CD14-positive monocyte (primary cell): ENCODE measurements around the gene LTBP1. TPM values are rescaled to one million over a fixed set of nuclear protein-coding genes. Genes with fewer than 3 reads are reported as not detected.

Source experiments
- DNase-seq, 3 donors: peaks; one replicate each; pipeline ENCODE4 v3.0.0-alpha.2; 2011 to 2022
- H2AFZ ChIP-seq: 2 replicates; pipeline ENCODE4 v1.6.0; 2012; ENCODE audit warnings: mild to moderate bottlenecking, low read depth, low read length, inconsistent platforms; ENCODE audit not compliant: insufficient read depth, poor library complexity, severe bottlenecking
- H3K27ac ChIP-seq, 2 donors: 1 replicate in 1 of 2; 2 replicates in 1 of 2; pipeline ENCODE4 v1.5.1; 2012 to 2013; ENCODE audit warnings: low read length in 2 of 2, control low read depth in 1 of 2, inconsistent platforms in 1 of 2, low read depth in 1 of 2, mild to moderate bottlenecking in 1 of 2
- H3K27me3 ChIP-seq, 2 donors: one replicate each; pipeline versions ENCODE4 v1.6.0 to v1.6.1; 2011 to 2013; ENCODE audit warnings: low read length in 2 of 2; ENCODE audit not compliant: control insufficient read depth in 2 of 2, insufficient read depth in 2 of 2
- H3K36me3 ChIP-seq, 2 donors: replicated peaks in 1 of 2; 1 replicate in 1 of 2; 2 replicates in 1 of 2; pipeline versions ENCODE4 v1.5.1 to v1.6.1; 2012 to 2013; ENCODE audit warnings: low read length in 2 of 2, control low read depth in 1 of 2, inconsistent platforms in 1 of 2, mild to moderate bottlenecking in 1 of 2; ENCODE audit not compliant: insufficient read depth in 2 of 2, control insufficient read depth in 1 of 2
- H3K4me1 ChIP-seq, 2 donors: 1 replicate in 1 of 2; 2 replicates in 1 of 2; pipeline versions ENCODE4 v1.5.1 to v1.6.1; 2012 to 2013; ENCODE audit warnings: low read length in 2 of 2, control low read depth in 1 of 2, inconsistent platforms in 1 of 2, mild to moderate bottlenecking in 1 of 2, moderate library complexity in 1 of 2; ENCODE audit not compliant: insufficient read depth in 2 of 2, control insufficient read depth in 1 of 2
- H3K4me2 ChIP-seq: replicated peaks from 2 replicates; pipeline ENCODE3; 2012; ENCODE audit warnings: low read length, moderate library complexity, mild to moderate bottlenecking; ENCODE audit not compliant: poor library complexity, severe bottlenecking; ENCODE audit errors: extremely low read depth
- H3K4me3 ChIP-seq, 3 experiments: fragments of 200-600 bp in 1 of 3; sonication (generic) in 1 of 3; replicated peaks in 1 of 3; 1 replicate in 2 of 3; 2 replicates in 1 of 3; pipeline ENCODE4 v1.5.1; 2011 to 2013; ENCODE audit warnings: low read length in 3 of 3, mild to moderate bottlenecking in 3 of 3, control low read depth in 2 of 3, low read depth in 2 of 3, inconsistent platforms in 1 of 3, moderate library complexity in 1 of 3
- H3K79me2 ChIP-seq: 2 replicates; pipeline ENCODE4 v1.6.0; 2012; ENCODE audit warnings: mild to moderate bottlenecking, control low read depth, inconsistent platforms, low read length, moderate library complexity; ENCODE audit not compliant: insufficient read depth
- H3K9ac ChIP-seq: 2 replicates; pipeline ENCODE4 v1.6.0; 2017; ENCODE audit warnings: low read length, mild to moderate bottlenecking; ENCODE audit not compliant: insufficient read depth, poor library complexity, severe bottlenecking
- H3K9me3 ChIP-seq, 2 donors: replicated peaks in 1 of 2; 1 replicate in 1 of 2; 2 replicates in 1 of 2; pipeline versions ENCODE4 v1.5.1 to v1.6.1; 2012 to 2013; ENCODE audit warnings: low read length in 2 of 2, control low read depth in 1 of 2; ENCODE audit not compliant: control insufficient read depth in 1 of 2, insufficient read depth in 1 of 2
- H4K20me1 ChIP-seq: 2 replicates; pipeline ENCODE4 v1.6.0; 2012; ENCODE audit warnings: mild to moderate bottlenecking, low read length, control low read depth, moderate library complexity; ENCODE audit not compliant: insufficient read depth
- H3K27ac Mint-ChIP-seq, 7 donors: one replicate each; pipeline ENCODE4 v1.8.0; 2020; ENCODE audit warnings: mild to moderate bottlenecking in 7 of 7, mixed read lengths in 7 of 7, moderate library complexity in 6 of 7, inconsistent platforms in 2 of 7
- H3K27me3 Mint-ChIP-seq, 3 donors: one replicate each; pipeline ENCODE4 v1.8.0; 2021 to 2022; ENCODE audit warnings: low read depth in 3 of 3, mild to moderate bottlenecking in 3 of 3, mixed read lengths in 3 of 3, moderate library complexity in 3 of 3, inconsistent platforms in 1 of 3
- H3K36me3 Mint-ChIP-seq, 2 donors: one replicate each; pipeline ENCODE4 v1.8.0; 2020; ENCODE audit warnings: mixed read lengths in 2 of 2, inconsistent platforms in 1 of 2, mild to moderate bottlenecking in 1 of 2
- H3K4me1 Mint-ChIP-seq: one replicate; pipeline ENCODE4 v1.8.0; 2020; ENCODE audit warnings: mild to moderate bottlenecking, mixed read lengths
- H3K4me3 Mint-ChIP-seq, 2 donors: one replicate each; pipeline ENCODE4 v1.8.0; 2020; ENCODE audit warnings: mild to moderate bottlenecking in 2 of 2, mixed read lengths in 2 of 2, moderate library complexity in 1 of 2
- H3K9me3 Mint-ChIP-seq, 7 donors: one replicate each; pipeline ENCODE4 v1.8.0; 2020 to 2022; ENCODE audit warnings: mixed read lengths in 7 of 7, mild to moderate bottlenecking in 6 of 7, moderate library complexity in 6 of 7, inconsistent platforms in 2 of 7
- CTCF ChIP-seq: fragments of 200-600 bp; IDR thresholded peaks from one replicate; pipeline ENCODE4 v1.8.0; 2022; ENCODE audit warnings: antibody characterized with exemption, mild to moderate bottlenecking
- WGBS: methylation state at CpG from one replicate; pipeline ENCODE4 v1.1.5; 2013; ENCODE audit warnings: missing lambda C conversion rate; ENCODE audit not compliant: insufficient coverage; 5-methylcytosine and 5-hydroxymethylcytosine counted together
- intact Hi-C, 2 donors: fragments of 100-400 bp; cut with micrococcal nuclease; formaldehyde crosslinking; loops; one replicate each; pipeline versions ENCODE4 v1.15.0 to v1.15.1; 2023
- polyA plus RNA-seq, 3 donors: library from polyadenylated mRNA; depleted of rRNA in 1 of 3; unstranded in 2 of 3; stranded (reverse) in 1 of 3; fragments of 300-500 nt in 2 of 3; fragments of >200 nt in 1 of 3; fragmentation: Illumina TruSeq in 2 of 3; gene quantifications; 1 replicate in 2 of 3; 2 replicates in 1 of 3; pipeline ENCODE4 v1.2.3, GENCODE V29; 2012 to 2021

Gene LTBP1
- polyA plus RNA-seq, 3 donors = 0.18 to 0.24 TPM; not detected in 1

GRCh38 chr2:33008716-33009115 is 62.0 kb downstream of the LTBP1 start:
- Histone ChIP-seq H3K79me2 (no peaks in the 10 kb centered on the region), H2AFZ (no peak overlapping the region), H3K4me3 (no peak overlapping the region), H3K27me3 (no peaks in the 10 kb centered on the region), H3K36me3 (no peaks in the 10 kb centered on the region), H3K9ac (no peak overlapping the region), H3K4me1 (no peaks in the 10 kb centered on the region), H3K27ac (no peak overlapping the region), H3K4me2 (no peak overlapping the region), H3K9me3 (no peaks in the 10 kb centered on the region), H4K20me1 (no peaks in the 10 kb centered on the region)
- intact Hi-C loops = no loop called here
- DNase-seq = no peak
- H3K36me3 Mint-ChIP-seq = no peaks in the 10 kb centered on the region
- no peak overlapping the region for H3K4me3 Mint-ChIP-seq
- H3K27me3 Mint-ChIP-seq = peaks cover 0 to 3% (median 0%) of the 10 kb centered on the region in 3 donors
- no peaks in the 10 kb centered on the region for H3K4me1 Mint-ChIP-seq
- TF ChIP-seq CTCF = no peak
- 100% methylated on average over 1 of the region's 1 CpG for whole genome bisulfite sequencing
- H3K27ac Mint-ChIP-seq = no peak overlapping the region
- H3K9me3 Mint-ChIP-seq = peaks cover 0 to 1% (median 0%) of the 10 kb centered on the region in 7 donors

GRCh38 chr2:33009249-33009648 is 62.5 kb downstream of the LTBP1 start:
- peaks cover 0 to 3% (median 0%) of the 10 kb centered on the region in 3 donors for H3K27me3 Mint-ChIP-seq
- no peaks in the 10 kb centered on the region for H3K9me3 ChIP-seq
- no peak overlapping the region for H3K27ac Mint-ChIP-seq
- intact Hi-C loops = no loop called here
- H3K4me3 ChIP-seq = no peak overlapping the region
- H3K27me3 ChIP-seq = no peaks in the 10 kb centered on the region
- H3K4me3 Mint-ChIP-seq = no peak overlapping the region
- DNase-seq = no peak
- no peak overlapping the region for H3K4me2 ChIP-seq
- no peaks in the 10 kb centered on the region for H3K79me2 ChIP-seq
- no peaks in the 10 kb centered on the region for H3K36me3 Mint-ChIP-seq
- 100% methylated on average over 2 of the region's 3 CpGs for WGBS
- TF ChIP-seq CTCF = no peak
- H3K27ac ChIP-seq = no peak overlapping the region
- H2AFZ ChIP-seq = no peak overlapping the region
- H3K4me1 Mint-ChIP-seq = no peaks in the 10 kb centered on the region
- no peaks in the 10 kb centered on the region for H3K4me1 ChIP-seq
- no peaks in the 10 kb centered on the region for H4K20me1 ChIP-seq
- no peaks in the 10 kb centered on the region for H3K36me3 ChIP-seq
- H3K9ac ChIP-seq = no peak overlapping the region
- peaks cover 0 to 1% (median 0%) of the 10 kb centered on the region in 7 donors for H3K9me3 Mint-ChIP-seq
